GM23338 (cell line): ENCODE results near the gene GRIK5. TPM values are rescaled to one million over a fixed set of nuclear protein-coding genes. Genes with fewer than 3 reads are reported as not detected.

ENCODE experiments used
- ATAC-seq: fragments of 200-7000 bp; cut with Tn5 transposase; 3 replicates; pipeline ENCODE4 v1.9.1; 2020
- DNase-seq: peaks from one replicate; pipeline ENCODE4 v3.0.0-alpha.2; 2015; ENCODE audit warnings: low spot score
- H2AFZ ChIP-seq: fragments of 200-600 bp; sonication (generic); 2 replicates; pipeline ENCODE4 v1.8.0; 2016; ENCODE audit warnings: antibody characterized with exemption, mild to moderate bottlenecking, moderate library complexity
- H3F3A ChIP-seq: fragments of 200-600 bp; sonication (generic); replicated peaks from 2 replicates; pipeline ENCODE4 v1.8.0; 2017; ENCODE audit warnings: antibody characterized with exemption, mixed run types, low read depth
- H3K27ac ChIP-seq: fragments of 200-600 bp; sonication (generic); 2 replicates; pipeline ENCODE4 v1.6.1; 2016; ENCODE audit warnings: low read depth
- H3K27me3 ChIP-seq: fragments of 200-600 bp; sonication (generic); 2 replicates; pipeline ENCODE4 v1.8.0; 2016; ENCODE audit warnings: mild to moderate bottlenecking, mixed run types, moderate library complexity; ENCODE audit not compliant: insufficient read depth
- H3K36me3 ChIP-seq: fragments of 200-600 bp; sonication (generic); 2 replicates; pipeline ENCODE4 v1.8.0; 2016; ENCODE audit warnings: mild to moderate bottlenecking; ENCODE audit not compliant: insufficient read depth
- H3K4me1 ChIP-seq: fragments of 200-600 bp; sonication (generic); 2 replicates; pipeline ENCODE4 v1.8.0; 2016; ENCODE audit warnings: mild to moderate bottlenecking, moderate library complexity; ENCODE audit not compliant: insufficient read depth
- H3K4me2 ChIP-seq: fragments of 200-600 bp; sonication (generic); 2 replicates; pipeline ENCODE4 v1.7.1; 2017; ENCODE audit warnings: mixed run types
- H3K4me3 ChIP-seq: fragments of 200-600 bp; sonication (generic); 2 replicates; pipeline ENCODE4 v1.6.1; 2016; ENCODE audit warnings: mixed run types
- H3K79me2 ChIP-seq: fragments of 200-600 bp; sonication (generic); replicated peaks from 2 replicates; pipeline ENCODE4 v1.8.0; 2017; ENCODE audit warnings: mild to moderate bottlenecking; ENCODE audit not compliant: insufficient read depth
- H3K9me2 ChIP-seq: fragments of 200-600 bp; sonication (generic); 2 replicates; pipeline ENCODE4 v1.8.0; 2017; ENCODE audit not compliant: insufficient read depth
- H4K20me1 ChIP-seq: fragments of 200-600 bp; sonication (generic); replicated peaks from 2 replicates; pipeline ENCODE4 v1.8.0; 2017; ENCODE audit warnings: mild to moderate bottlenecking; ENCODE audit not compliant: insufficient read depth
- H3K27ac Mint-ChIP-seq: 2 replicates; pipeline ENCODE4 v1.8.0; 2020; ENCODE audit warnings: inconsistent platforms, mild to moderate bottlenecking, moderate library complexity, mixed read lengths
- H3K27me3 Mint-ChIP-seq: 3 replicates; pipeline ENCODE4 v1.8.0; 2022; ENCODE audit warnings: low read depth, mild to moderate bottlenecking, moderate library complexity, mixed read lengths, inconsistent platforms; ENCODE audit not compliant: insufficient read depth, poor library complexity
- H3K36me3 Mint-ChIP-seq: 3 replicates; pipeline ENCODE4 v1.8.0; 2021; ENCODE audit warnings: low read depth, mild to moderate bottlenecking, inconsistent platforms, moderate library complexity, mixed read lengths
- H3K4me1 Mint-ChIP-seq: 3 replicates; pipeline ENCODE4 v1.8.0; 2020; ENCODE audit warnings: mild to moderate bottlenecking, inconsistent platforms, mixed read lengths
- H3K4me3 Mint-ChIP-seq: 3 replicates; pipeline ENCODE4 v1.8.0; 2021; ENCODE audit warnings: moderate library complexity, mild to moderate bottlenecking, inconsistent platforms, mixed read lengths
- H3K9me3 Mint-ChIP-seq: 3 replicates; pipeline ENCODE4 v1.8.0; 2020; ENCODE audit warnings: moderate library complexity, mild to moderate bottlenecking, inconsistent platforms, mixed read lengths
- CREB1 ChIP-seq: fragments of 250-450 bp; sonication (Bioruptor Pico); IDR thresholded peaks from 2 replicates; pipeline ENCODE4 v1.5.0; 2020; ENCODE audit warnings: low read depth, mild to moderate bottlenecking, moderate library complexity
- CTCF ChIP-seq, 2 experiments: fragments of 200-600 bp in 1 of 2; sonication (generic) in 1 of 2; conservative IDR thresholded peaks; 2 replicates each; pipeline versions ENCODE4 v1.5.1 to v1.6.1; 2016 to 2017; ENCODE audit warnings: antibody characterized with exemption in 2 of 2, low read depth in 2 of 2, mild to moderate bottlenecking in 2 of 2, moderate library complexity in 1 of 2
- ETS1 ChIP-seq: IDR thresholded peaks from 2 replicates; pipeline ENCODE4 v1.6.1; 2016; ENCODE audit warnings: antibody characterized with exemption
- EZH2 ChIP-seq: fragments of 200-600 bp; sonication (generic); IDR thresholded peaks from one replicate; pipeline ENCODE4 v1.8.0; 2017; ENCODE audit warnings: antibody characterized with exemption, mild to moderate bottlenecking, low read depth; ENCODE audit not compliant: unreplicated experiment
- EZH2phosphoT487 ChIP-seq: fragments of 200-600 bp; sonication (generic); IDR thresholded peaks from one replicate; pipeline ENCODE4 v1.8.1; 2018; ENCODE audit warnings: antibody characterized with exemption; ENCODE audit not compliant: unreplicated experiment
- JUNB ChIP-seq: IDR thresholded peaks from one replicate; pipeline ENCODE4 v1.6.1; 2016; ENCODE audit warnings: antibody characterized with exemption; ENCODE audit not compliant: unreplicated experiment
- NANOG ChIP-seq: IDR thresholded peaks from 2 replicates; pipeline ENCODE4 v1.6.1; 2016; ENCODE audit warnings: antibody characterized with exemption, borderline replicate concordance
- POLR2AphosphoS5 ChIP-seq: IDR thresholded peaks from 2 replicates; pipeline ENCODE4 v1.6.1; 2016; ENCODE audit warnings: antibody characterized with exemption, low read depth
- ZNF114 ChIP-seq: fragments of 250-450 bp; sonication (Bioruptor Pico); IDR thresholded peaks from 2 replicates; pipeline ENCODE4 v1.5.0; 2020; ENCODE audit warnings: mild to moderate bottlenecking, moderate library complexity
- ZNF331 ChIP-seq: fragments of 250-450 bp; sonication (Bioruptor Pico); IDR thresholded peaks from 2 replicates; pipeline ENCODE4 v1.5.0; 2020; ENCODE audit warnings: low read depth, mild to moderate bottlenecking, moderate library complexity
- polyA plus RNA-seq: library from polyadenylated mRNA; unstranded; fragments of >200 nt; fragmentation: Nextera tagmentation; extraction: Ambion mirVana; gene quantifications from 2 replicates; pipeline ENCODE4 v1.2.1, GENCODE V29; 2016
- total RNA-seq: library from RNA; depleted of rRNA; stranded (reverse); fragments of >200 nt; shearing (Covaris generic); gene quantifications from 2 replicates; pipeline ENCODE4 v1.2.3, GENCODE V29; 2014
- TF ChIP-seq, protein P1 (sequence below): IDR thresholded peaks from one replicate; pipeline ENCODE4 v1.6.1; 2018; ENCODE audit warnings: antibody characterized with exemption; ENCODE audit not compliant: unreplicated experiment

The GRIK5 gene
- total and polyA plus RNA-seq, 2 experiments from 2014 or later, result 5.1 to 42.5 TPM

DNA sequence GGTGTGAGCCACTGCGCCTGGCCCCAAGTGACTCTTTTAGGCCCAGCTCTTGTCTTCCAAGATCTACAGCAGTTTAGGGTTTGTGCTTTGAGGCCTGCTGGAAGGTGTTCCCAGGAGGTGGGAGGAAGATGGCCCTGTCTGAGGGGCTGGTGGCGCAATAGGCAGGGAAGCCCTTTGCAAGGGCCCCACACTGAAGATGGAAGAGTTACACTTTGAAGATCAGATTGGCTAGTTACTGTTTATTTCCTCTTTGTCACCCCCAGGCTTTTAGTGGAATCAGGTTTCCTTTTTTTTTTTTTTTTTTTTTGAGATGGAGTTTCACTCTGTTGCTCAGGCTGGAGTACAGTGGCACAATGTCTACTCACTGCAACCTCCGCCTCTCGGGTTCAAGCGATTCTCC lies 109.0 kb downstream of the GRIK5 start (continued):
- TF ChIP-seq EZH2phosphoT487, result no peak
- TF ChIP-seq CREB1 (CRISPR knock-in tag), result no peak
- no peak for TF ChIP-seq EZH2
- TF ChIP-seq ZNF331 (CRISPR knock-in tag), result no peak
- TF ChIP-seq, protein P1, sequence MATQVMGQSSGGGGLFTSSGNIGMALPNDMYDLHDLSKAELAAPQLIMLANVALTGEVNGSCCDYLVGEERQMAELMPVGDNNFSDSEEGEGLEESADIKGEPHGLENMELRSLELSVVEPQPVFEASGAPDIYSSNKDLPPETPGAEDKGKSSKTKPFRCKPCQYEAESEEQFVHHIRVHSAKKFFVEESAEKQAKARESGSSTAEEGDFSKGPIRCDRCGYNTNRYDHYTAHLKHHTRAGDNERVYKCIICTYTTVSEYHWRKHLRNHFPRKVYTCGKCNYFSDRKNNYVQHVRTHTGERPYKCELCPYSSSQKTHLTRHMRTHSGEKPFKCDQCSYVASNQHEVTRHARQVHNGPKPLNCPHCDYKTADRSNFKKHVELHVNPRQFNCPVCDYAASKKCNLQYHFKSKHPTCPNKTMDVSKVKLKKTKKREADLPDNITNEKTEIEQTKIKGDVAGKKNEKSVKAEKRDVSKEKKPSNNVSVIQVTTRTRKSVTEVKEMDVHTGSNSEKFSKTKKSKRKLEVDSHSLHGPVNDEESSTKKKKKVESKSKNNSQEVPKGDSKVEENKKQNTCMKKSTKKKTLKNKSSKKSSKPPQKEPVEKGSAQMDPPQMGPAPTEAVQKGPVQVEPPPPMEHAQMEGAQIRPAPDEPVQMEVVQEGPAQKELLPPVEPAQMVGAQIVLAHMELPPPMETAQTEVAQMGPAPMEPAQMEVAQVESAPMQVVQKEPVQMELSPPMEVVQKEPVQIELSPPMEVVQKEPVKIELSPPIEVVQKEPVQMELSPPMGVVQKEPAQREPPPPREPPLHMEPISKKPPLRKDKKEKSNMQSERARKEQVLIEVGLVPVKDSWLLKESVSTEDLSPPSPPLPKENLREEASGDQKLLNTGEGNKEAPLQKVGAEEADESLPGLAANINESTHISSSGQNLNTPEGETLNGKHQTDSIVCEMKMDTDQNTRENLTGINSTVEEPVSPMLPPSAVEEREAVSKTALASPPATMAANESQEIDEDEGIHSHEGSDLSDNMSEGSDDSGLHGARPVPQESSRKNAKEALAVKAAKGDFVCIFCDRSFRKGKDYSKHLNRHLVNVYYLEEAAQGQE, result no peak
- TF ChIP-seq POLR2AphosphoS5, result no peak
- TF ChIP-seq NANOG, result no peak
- no peak for TF ChIP-seq ZNF114 (CRISPR knock-in tag)
- TF ChIP-seq JUNB, result no peak

- peak; percentile 85 for ATAC-seq
- H3K27ac Mint-ChIP-seq, result peak within 1 kb of the TSS; percentile 81
- H3K27me3 ChIP-seq, result no peaks in the 10 kb centered on the region
- peaks cover 16% of the 10 kb centered on the region for H3K4me1 Mint-ChIP-seq
- peaks cover 5% of the 10 kb centered on the region; the same call in 1 of the 2 replicates for H4K20me1 ChIP-seq
- peak; percentile 99 for DNase-seq
- H3K4me3 ChIP-seq, result peak within 1 kb of the TSS; percentile 86
- no peaks in the 10 kb centered on the region; the same call in 1 of the 2 replicates for H3K36me3 ChIP-seq
- H3K27me3 Mint-ChIP-seq, result peaks cover 14% of the 10 kb centered on the region
- H3F3A ChIP-seq, result peaks cover 4% of the 10 kb centered on the region; the same call in 1 of the 2 replicates
- peak within 1 kb of the TSS; percentile 94 for H2AFZ ChIP-seq
- peak within 1 kb of the TSS; percentile 67 for H3K4me3 Mint-ChIP-seq
- H3K9me2 ChIP-seq, result no peaks in the 10 kb centered on the region
- H3K4me1 ChIP-seq, result peaks cover 9% of the 10 kb centered on the region
- H3K9me3 Mint-ChIP-seq, result no peaks in the 10 kb centered on the region
- no peaks in the 10 kb centered on the region for H3K79me2 ChIP-seq
- H3K27ac ChIP-seq, result peak within 1 kb of the TSS; percentile 83; the same call in 1 of the 2 replicates
- peaks cover 8% of the 10 kb centered on the region for H3K36me3 Mint-ChIP-seq
- peak within 1 kb of the TSS; percentile 94 for H3K4me2 ChIP-seq
- TF ChIP-seq POLR2AphosphoS5 (peak; percentile 70), JUNB (no peak), EZH2 (no peak), CREB1 (CRISPR knock-in tag) (peak; percentile 93), EZH2phosphoT487 (no peak), CTCF (conservative IDR thresholded peaks at IDR 0.05; ENCODE audit: low read depth in 2 of 2) (peak; percentile 17 to 34; a peak in 3 of 4 replicates), ZNF331 (CRISPR knock-in tag) (no peak), ETS1 (peak; percentile 100)
- TF ChIP-seq, protein P1, result peak; percentile 21
Measured at GRCh38 chr19:41959056-41960053, 110.7 kb downstream of the GRIK5 start, which contains the start of gene RABAC1. RABAC1 (minus strand) TSS chr19:41959321; CDS start chr19:41959292, 29 bp downstream.
